ENCODE measurements around the gene GPR137.
"Not testable (repeated sequence)": the region's sequence is repeated elsewhere in the genome, so short reads cannot be mapped to it uniquely, and the experiment has no call there.

Gene GPR137

GRCh38 chr11:64322925-64323260, 37.2 kb downstream of the GPR137 start:
- no peak for DNase-seq

- DNase-seq = no peak
These were observed 37.7 kb downstream of the GPR137 start for GRCh38 chr11:64323373-64323772.

- DNase-seq = not testable (repeated sequence)
These were observed 38.3 kb downstream of the GPR137 start for GRCh38 chr11:64323984-64324383.

- no peak for DNase-seq
These were observed 39.2 kb downstream of the GPR137 start for GRCh38 chr11:64324692-64325469.

DNA sequence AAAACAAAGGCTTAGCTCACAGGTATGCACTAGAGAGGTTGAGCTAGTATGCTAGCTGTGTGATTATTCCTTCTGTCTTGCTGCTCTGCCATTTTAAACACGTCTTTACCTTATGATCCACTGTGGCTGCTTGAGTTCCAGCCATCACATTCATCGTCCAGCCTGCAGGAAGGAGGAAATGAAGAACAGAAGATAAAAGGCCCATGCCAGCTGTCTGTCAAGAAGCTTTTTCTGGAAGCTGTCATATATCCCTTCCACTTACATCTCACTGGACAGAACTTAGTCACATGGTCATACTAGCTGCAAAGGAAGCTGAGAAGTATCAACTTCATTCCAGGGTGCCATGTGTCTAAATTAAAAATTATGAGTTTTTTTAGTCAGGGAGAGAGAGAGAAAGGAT, 41.7 kb downstream of the GPR137 start:
- no peak for DNase-seq

DNA sequence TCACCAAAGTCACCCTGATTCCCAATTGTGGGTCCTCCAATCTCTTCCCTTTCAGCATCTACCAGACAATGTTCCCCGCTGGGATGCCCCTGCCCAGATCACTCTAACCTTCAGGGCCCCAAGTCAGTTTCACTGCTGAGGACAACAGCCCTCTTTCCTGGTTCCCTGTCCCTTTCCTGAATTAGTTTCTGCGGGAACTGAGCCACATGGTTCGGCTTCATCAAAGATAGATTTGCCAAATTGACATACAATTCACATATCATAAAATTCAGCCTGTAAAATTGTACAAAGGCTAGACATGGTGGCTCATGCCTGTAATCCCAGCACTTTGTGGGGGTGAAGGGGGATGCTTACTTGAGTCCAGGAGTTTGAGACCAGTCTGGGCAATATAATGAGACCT, 42.3 kb downstream of the GPR137 start:
- no peak for DNase-seq

DNA sequence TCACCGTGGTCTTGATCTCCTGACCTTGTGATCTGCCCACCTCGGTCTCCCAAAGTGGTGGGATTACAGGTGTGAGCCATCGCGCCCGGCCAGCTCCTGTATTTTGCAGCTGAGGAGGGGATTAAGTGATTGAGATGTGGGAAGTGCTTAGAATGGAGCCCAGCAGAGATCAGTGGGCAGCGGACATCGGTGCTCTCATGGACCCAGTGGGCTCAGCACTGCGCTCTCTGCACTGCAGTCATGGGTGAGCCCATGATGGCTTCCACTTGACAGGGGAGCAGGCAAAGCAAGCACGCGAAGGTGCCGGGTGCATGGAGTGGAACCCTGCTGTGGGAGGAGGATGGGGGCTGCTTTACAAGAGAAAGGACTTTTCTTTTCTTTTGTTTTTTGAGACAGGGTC, 45.2 kb downstream of the GPR137 start:
- no peak for DNase-seq

DNA sequence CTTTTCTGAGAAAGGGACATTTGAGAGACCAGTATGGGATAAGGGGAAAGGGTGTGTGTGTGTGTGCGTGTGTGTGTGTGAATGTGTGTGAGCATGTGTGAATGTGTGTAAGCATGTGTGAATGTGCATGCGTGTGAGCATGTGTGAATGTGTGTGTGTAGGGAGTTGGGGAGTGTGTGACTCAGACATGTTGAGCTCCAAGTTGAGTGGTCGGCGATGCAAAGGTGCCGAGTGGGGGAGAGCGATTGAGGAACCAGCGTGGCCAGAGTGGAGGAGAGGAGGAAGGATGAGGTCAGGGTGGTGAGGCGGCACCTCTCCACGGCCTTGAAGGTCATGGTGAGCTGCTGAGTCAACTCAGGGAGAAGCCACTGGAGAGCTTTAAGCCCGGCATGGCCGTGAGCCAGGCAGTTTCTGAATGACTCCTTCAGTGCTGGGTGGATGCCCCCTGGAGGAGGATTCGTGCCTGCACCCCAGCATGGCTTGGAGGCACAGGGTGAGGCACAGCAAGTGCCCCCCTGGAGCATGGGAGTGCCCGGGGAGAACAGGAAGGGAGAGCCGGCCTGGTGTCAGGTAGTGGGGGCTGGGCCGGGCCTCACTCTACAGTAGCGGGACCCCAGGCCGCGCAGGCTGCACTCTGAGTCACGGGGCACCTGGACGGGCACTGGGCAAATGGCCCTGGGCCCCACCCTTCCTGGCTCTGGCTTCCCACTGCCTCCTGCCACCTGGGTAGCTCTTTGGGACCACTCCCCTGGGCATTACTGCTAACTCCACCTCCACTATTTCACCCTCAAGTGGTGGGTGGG, 46.1 kb downstream of the GPR137 start:
- peak; percentile 84 for DNase-seq

- DNase-seq = no peak
These were observed 47.9 kb downstream of the GPR137 start for GRCh38 chr11:64333556-64333955.

DNA sequence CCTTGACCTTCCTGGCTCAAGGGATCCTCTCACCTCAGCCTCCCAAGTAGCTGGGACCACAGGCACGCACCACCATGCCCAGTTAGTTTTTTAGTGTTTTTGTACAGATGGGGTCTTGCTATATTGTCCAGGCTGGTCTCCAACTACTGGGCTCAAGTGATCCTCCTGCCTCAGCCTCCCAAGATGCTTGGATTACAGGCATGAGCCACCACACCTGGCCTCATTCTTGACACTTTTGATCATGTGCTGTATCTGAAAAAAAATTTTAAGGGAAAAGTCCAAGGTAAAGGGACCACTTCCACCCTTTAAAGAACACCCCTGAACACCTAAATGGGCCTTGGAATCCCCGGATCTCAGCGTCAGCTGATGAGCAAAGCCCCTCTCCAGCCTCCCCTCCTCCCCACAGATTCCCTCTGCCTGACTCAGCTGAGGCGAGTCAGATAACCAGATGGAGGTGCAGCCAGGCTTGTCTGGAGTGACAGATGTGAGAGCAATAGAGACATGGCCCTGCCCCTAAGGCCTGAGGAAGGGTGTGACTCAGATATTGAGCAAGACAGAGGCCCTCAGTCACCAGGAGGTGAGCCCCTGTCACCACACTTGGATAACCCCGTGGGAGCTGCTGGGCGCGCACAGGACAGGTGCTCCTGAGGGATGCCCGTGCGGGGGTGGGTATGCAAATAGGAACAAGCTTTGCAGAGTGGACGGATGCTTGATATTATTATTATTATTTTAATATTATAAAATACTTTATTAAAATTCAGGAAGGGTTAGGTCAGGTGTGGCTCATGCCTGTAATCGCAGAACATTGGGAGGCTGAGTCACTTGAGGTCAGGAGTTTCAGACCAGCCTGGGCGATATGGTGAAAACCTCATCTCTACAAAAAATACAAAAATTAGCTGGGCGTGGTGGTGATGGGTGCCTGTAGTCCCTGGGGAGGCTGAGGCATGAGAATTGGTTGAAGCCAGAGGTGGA, 49.4 kb downstream of the GPR137 start:
- DNase-seq = peak; percentile 80

GRCh38 chr11:64337538-64338249, 52.0 kb downstream of the GPR137 start:
- no peak for DNase-seq

DNA sequence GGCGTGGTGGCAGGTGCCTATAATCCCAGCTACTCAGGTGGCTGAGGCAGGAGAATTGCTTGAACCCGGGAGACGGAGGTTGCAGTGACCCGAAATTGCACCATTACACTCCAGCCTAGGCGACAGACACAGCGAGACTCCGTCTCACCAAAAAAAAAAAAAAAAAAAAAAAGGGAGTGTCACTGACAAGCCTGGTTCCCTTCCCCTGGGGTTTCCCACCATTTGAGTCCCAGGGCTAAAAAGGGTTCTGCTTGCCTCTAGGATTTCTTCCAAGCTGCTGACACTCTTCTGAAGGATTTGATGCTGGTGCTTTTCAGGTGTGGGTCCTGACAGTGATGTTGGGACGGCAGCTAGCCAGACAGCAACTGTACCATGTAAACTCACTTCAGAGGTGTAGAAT, 53.1 kb downstream of the GPR137 start:
- no peak for DNase-seq
